ENCODE data around the gene PGLYRP1.

The PGLYRP1 gene

DNA sequence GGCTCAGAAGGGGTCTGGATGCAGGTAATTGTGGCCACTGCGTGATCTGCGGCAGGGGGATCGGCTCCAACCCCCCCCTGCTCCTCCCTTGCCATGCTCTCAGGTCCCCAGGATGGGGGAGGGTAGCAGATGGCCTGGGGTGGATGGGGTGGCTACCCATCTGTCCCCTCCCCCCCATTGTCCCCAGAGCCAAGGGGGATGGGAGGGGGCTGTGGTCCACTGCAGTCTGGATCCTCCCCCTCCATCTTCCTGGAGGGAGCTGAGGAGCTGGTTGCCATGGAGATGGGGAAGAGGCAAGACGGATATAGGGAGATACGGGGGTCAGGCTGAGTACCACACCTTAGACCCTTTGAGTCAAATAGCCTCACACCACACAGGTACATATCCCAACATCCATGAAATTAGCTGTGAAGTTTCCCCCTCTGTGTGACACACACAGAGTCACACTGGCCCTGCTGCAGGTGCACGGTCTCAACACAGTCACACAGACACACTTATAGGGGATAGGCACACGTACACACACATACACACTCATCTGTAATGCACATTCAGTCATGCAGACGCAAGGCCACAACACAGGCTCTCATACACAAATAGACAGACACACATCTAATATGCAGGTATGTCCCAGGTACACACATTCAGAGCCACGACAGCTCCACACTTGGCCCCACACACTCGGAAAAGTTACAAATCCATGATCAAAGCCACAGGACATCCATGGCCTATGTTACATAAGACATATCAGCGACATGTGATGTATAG is 47.4 kb downstream of the PGLYRP1 start:
- Mint-ChIP-seq H3K4me3 (no peak overlapping the region), H3K36me3 (ENCODE audit: low read depth) (no peaks in the 10 kb centered on the region), H3K27me3 (ENCODE audit: low read depth) (peaks cover 43% of the 10 kb centered on the region), H3K27ac (no peak overlapping the region), H3K9me3 (no peaks in the 10 kb centered on the region), H3K4me1 (ENCODE audit: low read depth) (peaks cover 15% of the 10 kb centered on the region)
- no peak for DNase-seq (ENCODE audit: low spot score)

DNA sequence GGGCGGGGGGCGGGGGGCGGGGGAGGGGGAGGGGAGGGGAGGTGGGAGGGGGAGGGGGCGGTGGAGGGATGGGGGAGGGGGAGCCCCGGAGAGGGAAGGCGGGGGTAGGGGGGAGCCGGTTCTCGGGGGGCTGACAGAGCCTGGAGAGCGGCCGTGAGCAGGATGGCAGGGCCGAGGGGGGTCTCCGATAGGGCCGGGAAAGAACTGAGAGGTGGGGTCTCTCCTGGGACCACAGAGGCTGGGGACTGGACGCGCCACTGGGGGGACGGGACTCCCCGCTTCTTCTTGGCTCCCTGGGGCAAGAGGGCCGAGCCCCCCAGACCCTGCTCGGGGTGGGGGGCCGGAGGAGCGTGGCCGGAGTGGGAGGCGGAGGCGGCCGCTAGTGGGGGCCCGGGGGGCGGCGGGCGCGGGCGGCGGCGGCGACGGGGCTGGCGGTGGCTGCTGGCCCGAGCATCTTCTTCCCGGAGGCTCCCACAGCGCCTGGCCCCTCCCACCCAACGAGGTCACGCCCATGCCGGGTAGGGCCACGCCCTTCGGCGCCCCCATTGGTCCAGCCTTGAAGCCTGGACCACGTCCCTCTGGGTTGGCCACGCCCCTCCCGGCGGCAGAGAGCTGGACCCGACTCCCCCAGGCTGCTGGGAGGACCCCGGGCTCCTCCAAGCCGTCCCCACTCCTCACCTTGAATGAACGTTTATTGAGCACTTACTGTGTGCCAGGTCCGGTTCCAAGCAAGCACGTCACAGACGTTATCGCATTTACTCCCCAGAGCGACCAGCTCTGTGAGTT is 49.1 kb downstream of the PGLYRP1 start, which contains the start of gene NOVA2:
NOVA2 (minus strand) TSS at position 313 of the 786 bp plus-strand sequence. CDS start 514 bp downstream, outside the sequence.
- H3K9me3 Mint-ChIP-seq = no peaks in the 10 kb centered on the region
- no peak within 1 kb of the TSS for H3K4me3 Mint-ChIP-seq
- peak; percentile 31 for DNase-seq (ENCODE audit: low spot score)
- no peak within 1 kb of the TSS for H3K27ac Mint-ChIP-seq
- H3K4me1 Mint-ChIP-seq (ENCODE audit: low read depth) = peaks cover 15% of the 10 kb centered on the region
- H3K36me3 Mint-ChIP-seq (ENCODE audit: low read depth) = no peaks in the 10 kb centered on the region
- H3K27me3 Mint-ChIP-seq (ENCODE audit: low read depth) = peaks cover 59% of the 10 kb centered on the region

DNA sequence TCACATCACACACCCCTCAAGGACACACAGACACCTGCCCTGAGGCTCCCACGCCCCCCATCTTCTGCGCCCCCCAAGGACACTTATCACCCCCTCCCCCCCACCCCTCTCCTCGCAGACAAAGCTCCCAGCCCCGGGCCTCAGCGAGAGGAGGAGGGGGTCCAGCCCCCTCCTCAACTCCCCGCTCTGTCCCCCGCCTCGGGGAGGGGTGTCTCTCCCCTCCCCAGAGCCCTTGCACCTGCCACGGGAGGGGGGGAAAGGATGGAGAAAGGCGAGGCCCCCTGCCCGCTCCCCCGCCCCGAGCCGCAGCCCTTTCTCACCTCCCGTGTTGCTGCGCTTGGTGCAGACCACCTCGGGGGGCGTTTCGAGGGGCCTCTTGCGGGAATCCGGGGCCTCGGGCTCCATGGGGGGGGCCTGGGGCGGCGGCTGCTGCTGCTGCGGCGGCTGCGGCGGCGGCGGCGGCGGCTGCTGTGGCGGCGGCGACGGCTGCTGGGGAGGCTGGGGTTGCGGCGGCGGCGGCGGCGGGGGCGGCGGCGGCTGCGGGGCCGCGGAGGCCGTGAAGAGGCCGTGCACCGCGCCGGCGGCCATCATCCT is 49.8 kb downstream of the PGLYRP1 start:
- no peak for DNase-seq (ENCODE audit: low spot score)
- Mint-ChIP-seq H3K9me3 (no peaks in the 10 kb centered on the region), H3K27me3 (ENCODE audit: low read depth) (peaks cover 66% of the 10 kb centered on the region), H3K27ac (no peak overlapping the region), H3K4me3 (no peak overlapping the region), H3K4me1 (ENCODE audit: low read depth) (peaks cover 15% of the 10 kb centered on the region), H3K36me3 (ENCODE audit: low read depth) (no peaks in the 10 kb centered on the region)

DNA sequence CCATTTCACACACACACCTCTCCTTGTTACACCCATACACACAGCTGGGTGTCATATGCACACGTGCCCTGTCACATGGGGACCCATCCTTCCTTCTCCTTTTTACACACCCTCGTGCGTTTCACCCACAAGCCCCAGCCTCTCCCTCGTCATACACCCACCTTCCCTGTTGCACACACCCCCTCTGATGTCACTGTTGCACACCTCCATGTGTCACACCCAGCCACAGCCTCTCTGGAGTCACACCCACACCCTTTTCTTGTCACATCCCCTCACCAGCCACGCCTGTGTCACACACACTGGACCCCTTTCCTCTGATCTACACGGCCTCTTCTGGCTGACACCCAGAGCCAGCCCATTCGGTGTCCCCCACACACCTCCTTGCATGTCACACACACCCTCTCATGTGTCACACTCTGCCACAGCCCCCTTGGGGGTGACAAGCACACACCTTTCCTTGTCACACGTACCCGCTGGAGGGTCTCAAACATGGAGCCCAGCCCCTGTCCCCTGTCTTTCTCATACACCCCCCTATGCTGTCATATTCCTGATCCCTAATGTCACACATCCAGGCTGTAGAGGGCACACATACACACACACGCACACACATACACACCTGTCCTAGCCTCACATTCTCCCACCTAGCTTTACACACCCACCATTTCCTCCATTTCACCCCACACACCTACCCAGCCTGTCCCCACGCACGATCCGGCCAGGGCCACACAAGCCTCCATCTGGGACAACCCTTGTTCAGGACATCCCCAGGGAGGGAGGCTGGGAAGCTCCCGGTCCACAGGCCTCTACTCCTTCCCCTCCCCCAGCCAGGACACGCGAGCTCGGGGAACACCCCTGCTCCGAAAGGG is 50.5 kb downstream of the PGLYRP1 start:
- Mint-ChIP-seq H3K4me3 (peak overlapping the region; percentile 1), H3K9me3 (no peaks in the 10 kb centered on the region), H3K27me3 (ENCODE audit: low read depth) (peaks cover 70% of the 10 kb centered on the region), H3K36me3 (ENCODE audit: low read depth) (no peaks in the 10 kb centered on the region), H3K4me1 (ENCODE audit: low read depth) (peaks cover 15% of the 10 kb centered on the region), H3K27ac (peak overlapping the region; percentile 0)
- peak; percentile 28 for DNase-seq (ENCODE audit: low spot score)

DNA sequence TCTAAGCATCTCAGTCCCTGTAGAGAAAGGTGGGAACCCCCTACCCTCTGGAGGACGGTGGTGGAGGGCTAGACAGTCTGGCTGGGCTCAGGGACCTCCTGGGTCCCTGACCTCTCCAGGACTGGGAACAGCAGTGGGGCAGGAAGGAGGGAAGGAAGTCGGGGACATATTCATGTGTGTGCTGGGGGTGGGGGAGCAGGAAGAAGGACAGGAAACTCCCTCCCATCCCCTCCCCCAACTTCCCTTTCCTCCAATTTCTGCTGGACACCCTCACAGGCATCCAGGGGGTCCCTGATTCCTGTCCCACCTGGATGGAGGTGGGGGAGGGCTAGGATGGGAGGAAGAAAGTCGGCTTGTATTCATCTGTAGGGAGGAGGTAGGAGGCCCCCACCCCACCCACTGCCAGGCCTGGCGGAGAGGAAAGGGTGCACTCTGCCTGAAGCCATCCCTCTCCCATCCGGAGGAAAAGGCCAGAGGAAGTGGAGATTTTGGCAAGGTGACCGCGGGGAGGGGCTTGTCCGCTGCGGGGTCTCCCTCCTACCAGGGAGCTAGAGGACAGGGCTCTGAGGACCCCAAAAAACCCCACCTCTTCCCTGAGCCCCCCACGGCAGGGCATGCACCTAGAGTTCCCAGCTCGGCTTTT is 51.5 kb downstream of the PGLYRP1 start:
- Mint-ChIP-seq H3K27ac (no peak overlapping the region), H3K4me3 (no peak overlapping the region), H3K4me1 (ENCODE audit: low read depth) (peaks cover 15% of the 10 kb centered on the region), H3K36me3 (ENCODE audit: low read depth) (no peaks in the 10 kb centered on the region), H3K9me3 (no peaks in the 10 kb centered on the region), H3K27me3 (ENCODE audit: low read depth) (peaks cover 67% of the 10 kb centered on the region)
- DNase-seq (ENCODE audit: low spot score) = no peak

DNA sequence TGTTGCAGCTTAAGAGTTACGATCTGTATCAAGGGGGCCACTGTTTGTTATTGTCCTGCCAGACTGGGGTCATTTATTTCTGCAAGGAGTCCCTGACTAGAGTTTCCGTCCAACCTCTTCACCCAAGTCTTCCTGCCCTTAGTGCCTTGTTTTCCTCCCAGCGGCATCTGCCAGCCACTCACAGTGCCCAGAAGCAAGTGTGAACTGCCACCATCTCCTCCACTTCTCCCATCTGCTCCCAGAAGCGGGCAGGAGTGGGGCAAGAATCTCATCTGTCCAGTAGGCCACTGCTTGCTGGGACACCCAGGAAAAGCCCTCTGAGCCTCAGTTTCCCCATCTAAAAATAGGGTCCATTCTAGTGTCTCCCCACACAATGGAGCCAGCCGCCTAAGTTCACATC is 53.2 kb downstream of the PGLYRP1 start:
- Mint-ChIP-seq H3K36me3 (ENCODE audit: low read depth) (no peaks in the 10 kb centered on the region), H3K27ac (no peak overlapping the region), H3K27me3 (ENCODE audit: low read depth) (peaks cover 60% of the 10 kb centered on the region)

More for the DNA sequence above, 53.2 kb downstream of the PGLYRP1 start:
- no peaks in the 10 kb centered on the region for H3K9me3 Mint-ChIP-seq
- H3K4me1 Mint-ChIP-seq (ENCODE audit: low read depth) = peaks cover 15% of the 10 kb centered on the region
- H3K4me3 Mint-ChIP-seq = no peak overlapping the region
- DNase-seq (ENCODE audit: low spot score) = no peak

All from T-helper 2 cell treated with Interferon-gamma antibody and Interleukin-4, amounts not matched to agents 5 μg/mL and 100 μg/mL, for 36 hours (primary cell).